PC-9 (cell line): ENCODE data around the gene CDH18. TPM values are rescaled to one million over a fixed set of nuclear protein-coding genes. Genes with fewer than 3 reads are reported as not detected.

Experiments
- BruUV-seq: library from RNA; stranded (reverse); fragments of 400-500 nt; replicated peaks from 2 replicates; lab custom pipeline; 2021; lab: Mats Ljungman, UMichigan
- CTCF ChIA-PET: fragments of 300-600 bp; sonication (Branson Sonifier 250); formaldehyde crosslinking; loops from one replicate; lab custom pipeline; 2022; ENCODE audit warnings: antibody characterized with exemption; lab: Charles Lee
- POLR2A ChIA-PET: fragments of 300-600 bp; sonication (Branson Sonifier 250); formaldehyde crosslinking; loops from one replicate; lab custom pipeline; 2022; ENCODE audit warnings: antibody characterized with exemption; ENCODE audit not compliant: unreplicated experiment; lab: Charles Lee
- DNase-seq, 2 experiments: peaks; one replicate each; pipeline versions ENCODE4 v3.0.0 to v3.0.0-alpha.2; 2015 to 2022; ENCODE audit warnings: mixed read lengths in 1 of 2
- H2AFZ ChIP-seq: fragments of 200-600 bp; sonication (generic); 2 replicates; pipeline ENCODE4 v1.8.1; 2017; ENCODE audit warnings: antibody characterized with exemption
- H3F3A ChIP-seq: fragments of 200-600 bp; sonication (generic); 2 replicates; pipeline ENCODE4 v1.8.1; 2017; ENCODE audit warnings: antibody characterized with exemption, mild to moderate bottlenecking, low read depth; ENCODE audit not compliant: insufficient read depth
- H3K27ac ChIP-seq: fragments of 200-600 bp; sonication (generic); 2 replicates; pipeline ENCODE4 v1.6.1; 2016; ENCODE audit warnings: mixed run types
- H3K27me3 ChIP-seq: fragments of 200-600 bp; sonication (generic); 2 replicates; pipeline ENCODE4 v1.6.1; 2016; ENCODE audit warnings: low read depth, mixed run types; ENCODE audit not compliant: insufficient read depth
- H3K36me3 ChIP-seq: fragments of 200-600 bp; sonication (generic); 2 replicates; pipeline ENCODE4 v1.6.1; 2016; ENCODE audit warnings: low read depth, mixed run types
- H3K4me1 ChIP-seq: fragments of 200-600 bp; sonication (generic); replicated peaks from 2 replicates; pipeline ENCODE4 v1.6.1; 2016; ENCODE audit warnings: mixed run types; ENCODE audit not compliant: insufficient read depth
- H3K4me2 ChIP-seq: fragments of 200-600 bp; sonication (generic); 2 replicates; pipeline ENCODE4 v1.6.1; 2017; ENCODE audit warnings: mixed run types
- H3K4me3 ChIP-seq: fragments of 200-600 bp; sonication (generic); 2 replicates; pipeline ENCODE4 v1.6.1; 2016; ENCODE audit warnings: mixed run types
- H3K79me2 ChIP-seq: fragments of 200-600 bp; sonication (generic); 2 replicates; pipeline ENCODE4 v1.6.1; 2017; ENCODE audit warnings: low read depth, mixed run types
- H3K9me2 ChIP-seq: fragments of 200-600 bp; sonication (generic); 2 replicates; pipeline ENCODE4 v1.8.1; 2017; ENCODE audit warnings: mild to moderate bottlenecking; ENCODE audit not compliant: insufficient read depth
- H3K9me3 ChIP-seq: fragments of 200-600 bp; sonication (generic); 2 replicates; pipeline ENCODE4 v1.8.1; 2016; ENCODE audit warnings: low read depth; ENCODE audit not compliant: insufficient read depth
- H4K20me1 ChIP-seq: fragments of 200-600 bp; sonication (generic); 2 replicates; pipeline ENCODE4 v1.8.1; 2017; ENCODE audit not compliant: insufficient read depth
- CTCF ChIP-seq: fragments of 200-600 bp; sonication (generic); conservative IDR thresholded peaks from 2 replicates; pipeline ENCODE4 v1.6.1; 2017; ENCODE audit warnings: mixed run types, antibody characterized with exemption, mild to moderate bottlenecking, moderate library complexity
- EZH2 ChIP-seq: fragments of 200-600 bp; sonication (generic); IDR thresholded peaks from 2 replicates; pipeline ENCODE4 v1.8.0; 2017; ENCODE audit warnings: antibody characterized with exemption, low read depth
- intact Hi-C: fragments of 100-400 bp; cut with micrococcal nuclease; formaldehyde crosslinking; loops from one replicate; pipeline ENCODE4 v1.10.0; 2022; ENCODE audit not compliant: unreplicated experiment
- total RNA-seq: library from RNA; stranded (reverse); gene quantifications from 2 replicates; pipeline ENCODE4 v1.2.3, GENCODE V29; 2021

The CDH18 gene
- total RNA-seq, 1 experiment from 2014 or later = not detected

GRCh38 chr5:19874811-19875210, 113.2 kb downstream of the CDH18 start:
- POLR2A ChIA-PET = interaction anchor here (0.7 kb wide), 1 partner anchor 69 kb away, joined by 3 read pairs; no protein-coding TSS in a partner anchor
- no peaks in the 10 kb centered on the region for H3F3A ChIP-seq
- BruUV-seq = no TSS peak
- no peak for DNase-seq
- TF ChIP-seq CTCF = no peak
- CTCF ChIA-PET = no interaction called here
- H3K79me2 ChIP-seq = no peaks in the 10 kb centered on the region
- H3K27me3 ChIP-seq = no peaks in the 10 kb centered on the region
- no peak overlapping the region for H3K27ac ChIP-seq
- H3K4me3 ChIP-seq = no peak overlapping the region
- no peak overlapping the region for H2AFZ ChIP-seq
- H3K4me2 ChIP-seq = no peak overlapping the region
- intact Hi-C loops = no loop called here
- H3K36me3 ChIP-seq = no peaks in the 10 kb centered on the region
- H3K9me2 ChIP-seq = no peaks in the 10 kb centered on the region
- no peaks in the 10 kb centered on the region for H4K20me1 ChIP-seq
- H3K4me1 ChIP-seq = no peaks in the 10 kb centered on the region
- H3K9me3 ChIP-seq = no peaks in the 10 kb centered on the region

- no peak overlapping the region for H2AFZ ChIP-seq
- H3K9me3 ChIP-seq = no peaks in the 10 kb centered on the region
- no peaks in the 10 kb centered on the region for H3K9me2 ChIP-seq
- DNase-seq = no peak
- no peak for TF ChIP-seq EZH2
- no peak for TF ChIP-seq CTCF
- CTCF ChIA-PET = no interaction called here
- no peaks in the 10 kb centered on the region for H3K79me2 ChIP-seq
- POLR2A ChIA-PET = no interaction called here
- H3K4me2 ChIP-seq = no peak overlapping the region
- H3K36me3 ChIP-seq = no peaks in the 10 kb centered on the region
- H3K4me1 ChIP-seq = no peaks in the 10 kb centered on the region
- no peak overlapping the region for H3K27ac ChIP-seq
- no peak overlapping the region for H3K4me3 ChIP-seq
- no peaks in the 10 kb centered on the region for H4K20me1 ChIP-seq
- intact Hi-C loops = no loop called here
- no TSS peak for BruUV-seq
- no peaks in the 10 kb centered on the region for H3K27me3 ChIP-seq
- no peaks in the 10 kb centered on the region for H3F3A ChIP-seq
Observed at GRCh38 chr5:19866090-19866450, 121.9 kb downstream of the CDH18 start.

GRCh38 chr5:19865336-19866089, 122.5 kb downstream of the CDH18 start:
- H4K20me1 ChIP-seq = no peaks in the 10 kb centered on the region
- no peaks in the 10 kb centered on the region for H3K27me3 ChIP-seq
- no peak overlapping the region for H3K4me2 ChIP-seq
- no TSS peak for BruUV-seq
- CTCF ChIA-PET = no interaction called here
- no peaks in the 10 kb centered on the region for H3K9me2 ChIP-seq
- POLR2A ChIA-PET = no interaction called here
- no peaks in the 10 kb centered on the region for H3K9me3 ChIP-seq
- H3K27ac ChIP-seq = no peak overlapping the region
- DNase-seq = no peak
- no peaks in the 10 kb centered on the region for H3K4me1 ChIP-seq
- H3K79me2 ChIP-seq = no peaks in the 10 kb centered on the region
- no peak for TF ChIP-seq EZH2
- TF ChIP-seq CTCF = no peak
- no peak overlapping the region for H2AFZ ChIP-seq
- no peak overlapping the region for H3K4me3 ChIP-seq
- intact Hi-C loops = no loop called here
- no peaks in the 10 kb centered on the region for H3F3A ChIP-seq
- no peaks in the 10 kb centered on the region for H3K36me3 ChIP-seq
